AML-193 (cell line): ENCODE measurements around the gene MLIP.
"Not testable (repeated sequence)": the region's sequence is repeated elsewhere in the genome, so short reads cannot be mapped to it uniquely, and the experiment has no call there.

Experiments used
- DNase-seq, 2 experiments: peaks; one replicate each; lab custom pipeline; 2025; lab: John Stamatoyannopoulos, UW

MLIP gene

GRCh38 chr6:54151861-54152260 lies 40.6 kb downstream of the MLIP start:
- DNase-seq: no peak

GRCh38 chr6:54156650-54157250 lies 45.5 kb downstream of the MLIP start:
- no peak for DNase-seq

GRCh38 chr6:54157405-54157804 lies 46.2 kb downstream of the MLIP start:
- DNase-seq: no peak

GRCh38 chr6:54173089-54173488 lies 61.8 kb downstream of the MLIP start:
- no peak for DNase-seq

GRCh38 chr6:54179152-54179551 lies 67.9 kb downstream of the MLIP start:
- DNase-seq: no peak

GRCh38 chr6:54183616-54184015 lies 72.4 kb downstream of the MLIP start:
- DNase-seq: no peak

GRCh38 chr6:54185885-54186284 lies 74.6 kb downstream of the MLIP start:
- DNase-seq: no peak

- DNase-seq: peak; percentile 44 to 47
These were observed 77.6 kb downstream of the MLIP start for GRCh38 chr6:54188846-54189245.

- DNase-seq: peak; percentile 62 to 74
These were observed 80.2 kb downstream of the MLIP start for GRCh38 chr6:54191461-54191860.

- DNase-seq: no peak
These were observed 81.8 kb downstream of the MLIP start for GRCh38 chr6:54192993-54193392.

- DNase-seq: no peak
These were observed 82.3 kb downstream of the MLIP start for GRCh38 chr6:54193560-54193959.

GRCh38 chr6:54194067-54194466 lies 82.8 kb downstream of the MLIP start:
- DNase-seq: peak in 1 of 2 experiments; percentile 22

- no peak for DNase-seq
These were observed 84.4 kb downstream of the MLIP start for GRCh38 chr6:54195637-54196036.

GRCh38 chr6:54196905-54197304 lies 85.7 kb downstream of the MLIP start:
- no peak for DNase-seq

GRCh38 chr6:54198134-54198533 lies 86.9 kb downstream of the MLIP start:
- peak; percentile 96 for DNase-seq

- DNase-seq: not testable (repeated sequence)
These were observed 92.3 kb downstream of the MLIP start for GRCh38 chr6:54203474-54204035.

- no peak for DNase-seq
These were observed 93.8 kb downstream of the MLIP start for GRCh38 chr6:54204921-54205591.

- DNase-seq: no peak
These were observed 95.3 kb downstream of the MLIP start for GRCh38 chr6:54206510-54206909.

GRCh38 chr6:54209983-54210382 lies 98.7 kb downstream of the MLIP start:
- not testable (repeated sequence) for DNase-seq

- DNase-seq: no peak
These were observed 103.0 kb downstream of the MLIP start for GRCh38 chr6:54214286-54214685.

- no peak for DNase-seq
These were observed 105.1 kb downstream of the MLIP start for GRCh38 chr6:54216336-54216735.

- peak; percentile 78 to 79 for DNase-seq
These were observed 105.8 kb downstream of the MLIP start for GRCh38 chr6:54217018-54217417.

GRCh38 chr6:54222217-54222616 lies 111.0 kb downstream of the MLIP start:
- DNase-seq: no peak

- no peak for DNase-seq
These were observed 121.5 kb downstream of the MLIP start for GRCh38 chr6:54232703-54233102.
